ENCODE results near the gene L1CAM. TPM values are rescaled to one million over a fixed set of nuclear protein-coding genes. Genes with fewer than 3 reads are reported as not detected.
A peak's percentile ranks its signal among the peaks of the same experiment; 100 is the strongest.

Gene L1CAM
- total and polyA plus RNA-seq, 8 donors, result 0.84 to 3.9 (median 1.2) TPM

DNA sequence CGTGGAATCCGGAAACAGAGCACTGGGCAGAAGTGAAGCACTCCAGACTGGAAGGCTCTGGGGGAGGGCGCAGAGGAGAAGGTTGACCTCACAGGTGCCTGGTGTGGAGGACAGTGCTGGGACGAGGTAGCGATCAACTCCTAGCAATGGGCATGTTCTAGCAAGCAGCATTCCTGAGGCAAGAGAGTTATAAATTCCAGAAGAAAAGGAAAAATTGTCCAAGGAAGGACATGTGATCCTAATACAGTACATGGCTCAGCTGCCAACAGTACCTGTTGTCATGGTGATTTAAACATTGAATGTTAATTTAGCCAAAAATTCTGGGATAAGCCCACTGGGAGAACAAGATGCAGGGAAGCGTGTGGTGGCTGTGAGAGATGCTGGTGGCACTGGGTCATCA is 31.9 kb upstream of the L1CAM start:
- Histone ChIP-seq H3K4me1 (no peaks in the 10 kb centered on the region), H3K27me3 (no peaks in the 10 kb centered on the region)
- TF ChIP-seq, protein P1, sequence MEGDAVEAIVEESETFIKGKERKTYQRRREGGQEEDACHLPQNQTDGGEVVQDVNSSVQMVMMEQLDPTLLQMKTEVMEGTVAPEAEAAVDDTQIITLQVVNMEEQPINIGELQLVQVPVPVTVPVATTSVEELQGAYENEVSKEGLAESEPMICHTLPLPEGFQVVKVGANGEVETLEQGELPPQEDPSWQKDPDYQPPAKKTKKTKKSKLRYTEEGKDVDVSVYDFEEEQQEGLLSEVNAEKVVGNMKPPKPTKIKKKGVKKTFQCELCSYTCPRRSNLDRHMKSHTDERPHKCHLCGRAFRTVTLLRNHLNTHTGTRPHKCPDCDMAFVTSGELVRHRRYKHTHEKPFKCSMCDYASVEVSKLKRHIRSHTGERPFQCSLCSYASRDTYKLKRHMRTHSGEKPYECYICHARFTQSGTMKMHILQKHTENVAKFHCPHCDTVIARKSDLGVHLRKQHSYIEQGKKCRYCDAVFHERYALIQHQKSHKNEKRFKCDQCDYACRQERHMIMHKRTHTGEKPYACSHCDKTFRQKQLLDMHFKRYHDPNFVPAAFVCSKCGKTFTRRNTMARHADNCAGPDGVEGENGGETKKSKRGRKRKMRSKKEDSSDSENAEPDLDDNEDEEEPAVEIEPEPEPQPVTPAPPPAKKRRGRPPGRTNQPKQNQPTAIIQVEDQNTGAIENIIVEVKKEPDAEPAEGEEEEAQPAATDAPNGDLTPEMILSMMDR (IDR thresholded peaks at IDR 0.05), result no peak

DNA sequence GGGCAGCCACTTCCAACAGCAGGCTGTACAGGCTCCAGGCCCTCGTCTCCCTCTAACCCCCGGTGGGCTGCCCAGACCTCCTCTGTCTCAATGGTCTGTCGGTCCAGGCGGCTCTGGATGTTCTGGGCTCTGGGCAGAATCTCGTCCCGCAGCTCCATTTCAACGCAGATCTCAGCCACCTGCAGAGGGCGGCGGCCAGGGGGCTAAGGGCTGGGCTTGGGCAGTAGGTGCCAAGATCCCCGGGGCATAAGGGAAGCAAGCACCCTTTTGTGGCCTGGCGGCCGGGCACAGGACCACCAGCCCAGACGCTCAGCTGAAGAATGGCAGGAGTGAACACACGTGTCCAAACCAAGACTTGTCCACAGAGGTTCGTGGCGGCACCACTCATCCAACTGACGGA is 27.7 kb upstream of the L1CAM start:
- DNase-seq, result peak in 1 of 6 donors; percentile 52
- intact Hi-C loops (cut with DNase I), result no loop called here
- Histone ChIP-seq H3K4me1 (no peaks in the 10 kb centered on the region), H3K9me3 (no peaks in the 10 kb centered on the region), H3K36me3 (no peaks in the 10 kb centered on the region), H3K4me3 (no peak overlapping the region), H3K27ac (no peak overlapping the region), H3K27me3 (peaks cover 0 to 4% (median 0%) of the 10 kb centered on the region in 4 donors)
- ATAC-seq, result no peak
- TF ChIP-seq, protein P1 (IDR thresholded peaks at IDR 0.05), result no peak
- FAIRE-seq, result no peak
- 74 to 86% methylated on average over 17 of the region's 17 CpGs for WGBS, 2 donors

More for the DNA sequence above, 31.9 kb upstream of the L1CAM start:
- H3K36me3 ChIP-seq, result no peaks in the 10 kb centered on the region
- FAIRE-seq (no peak), DNase-seq (peak in 1 of 6 donors; percentile 8), ATAC-seq (no peak)
- no peak overlapping the region for H3K27ac ChIP-seq
- 83% methylated on average over 6 of the region's 6 CpGs for WGBS, 2 donors
- H3K4me3 ChIP-seq, result no peak overlapping the region
- H3K9me3 ChIP-seq, result no peaks in the 10 kb centered on the region
- intact Hi-C loops (cut with DNase I), result no loop called here

DNA sequence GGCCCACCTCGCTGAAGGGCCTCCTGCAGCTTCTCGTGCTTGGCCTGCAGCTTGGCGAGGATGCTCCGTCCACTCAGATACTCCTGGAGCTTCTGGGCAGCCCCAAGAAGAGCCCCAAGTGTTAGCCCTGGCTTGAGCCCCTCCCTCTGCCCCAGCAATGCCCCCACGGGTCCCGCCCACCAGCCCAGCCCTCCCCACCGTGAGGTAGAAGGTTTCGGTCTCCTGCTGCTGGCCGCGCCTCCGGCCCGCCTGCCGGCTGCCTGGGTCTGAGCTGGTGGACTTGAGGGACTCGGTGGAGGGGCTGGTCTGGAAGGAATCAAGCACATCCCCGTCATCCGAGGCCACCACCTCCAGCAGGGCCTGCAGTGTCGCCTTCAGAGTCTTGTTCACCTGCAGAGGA is 27.2 kb upstream of the L1CAM start:
- Histone ChIP-seq H3K27ac (no peak overlapping the region), H3K27me3 (peaks cover 0 to 4% (median 0%) of the 10 kb centered on the region in 4 donors), H3K9me3 (no peaks in the 10 kb centered on the region), H3K4me1 (no peaks in the 10 kb centered on the region), H3K4me3 (no peak overlapping the region), H3K36me3 (no peaks in the 10 kb centered on the region)
- TF ChIP-seq, protein P1 (IDR thresholded peaks at IDR 0.05), result no peak
- FAIRE-seq (no peak), DNase-seq (peak in 1 of 6 donors; percentile 70), ATAC-seq (no peak)
- 67 to 70% methylated on average over 13 to 17 of the region's 17 CpGs for whole genome bisulfite sequencing, 2 donors
- intact Hi-C loops (cut with DNase I), result no loop called here

DNA sequence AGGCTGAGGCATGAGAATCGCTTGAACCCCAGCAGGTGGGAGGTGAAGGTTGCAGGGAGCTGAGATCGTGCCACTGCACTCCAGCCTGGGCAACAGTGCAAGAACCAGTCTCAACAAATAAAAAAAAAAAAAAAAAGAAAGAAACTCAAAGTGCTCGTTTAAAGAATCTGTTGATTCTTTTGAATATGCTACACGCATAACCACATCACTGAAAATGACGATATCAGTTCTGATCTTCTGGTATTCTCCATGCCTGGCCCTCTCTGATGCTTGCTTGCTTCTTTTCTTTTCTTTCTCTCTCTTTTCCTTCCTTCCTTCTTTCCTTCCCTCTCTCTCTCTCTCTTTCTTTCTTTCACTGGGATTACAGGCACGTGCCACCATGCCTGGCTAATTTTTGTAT is 25.8 kb upstream of the L1CAM start:
- ATAC-seq, result no peak
- 63 to 85% methylated on average over 6 of the region's 6 CpGs for WGBS, 2 donors
- H3K4me1 ChIP-seq, result no peaks in the 10 kb centered on the region
- intact Hi-C loops (cut with DNase I), result no loop called here
- TF ChIP-seq, protein P1 (IDR thresholded peaks at IDR 0.05), result no peak
- H3K27me3 ChIP-seq, result peaks cover 0 to 6% (median 0%) of the 10 kb centered on the region in 4 donors
- no peak for DNase-seq
- no peaks in the 10 kb centered on the region for H3K36me3 ChIP-seq
- H3K4me3 ChIP-seq, result no peak overlapping the region
- no peak for FAIRE-seq
- no peaks in the 10 kb centered on the region for H3K9me3 ChIP-seq
- H3K27ac ChIP-seq, result no peak overlapping the region

DNA sequence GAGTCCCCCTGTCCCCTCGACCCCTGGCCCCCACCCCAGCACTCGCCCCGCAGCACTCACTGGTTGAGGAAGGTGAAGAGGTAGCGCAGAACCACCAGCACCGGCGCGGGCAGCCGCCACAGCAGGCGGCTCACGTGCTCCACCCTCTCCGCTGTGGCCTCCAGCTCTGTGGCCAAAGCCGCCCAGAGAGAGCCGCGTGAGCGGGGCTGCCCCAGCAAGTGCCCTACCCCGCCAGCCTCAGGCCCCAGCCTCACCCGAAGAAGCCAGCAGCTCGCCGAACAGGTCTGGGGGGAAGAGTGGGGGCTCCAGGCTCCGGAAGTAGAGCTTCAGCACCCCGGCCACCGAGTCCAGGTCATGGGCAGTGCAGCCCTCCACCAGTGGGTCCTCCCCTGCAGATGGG is 24.5 kb upstream of the L1CAM start:
- FAIRE-seq (no peak), DNase-seq (peak in 2 of 6 donors; percentile 57 to 73), ATAC-seq (no peak)
- WGBS, 2 donors, result 79 to 91% methylated on average over 22 of the region's 22 CpGs
- intact Hi-C loops (cut with DNase I), result no loop called here
- H3K4me3 ChIP-seq, result no peak overlapping the region
- H3K36me3 ChIP-seq, result no peaks in the 10 kb centered on the region
- H3K4me1 ChIP-seq, result no peaks in the 10 kb centered on the region
- H3K9me3 ChIP-seq, result no peaks in the 10 kb centered on the region
- TF ChIP-seq, protein P1 (IDR thresholded peaks at IDR 0.05), result no peak
- peaks cover 0 to 11% (median 0%) of the 10 kb centered on the region in 4 donors for H3K27me3 ChIP-seq
- no peak overlapping the region for H3K27ac ChIP-seq
